Measurements from ENCODE around the gene ATAD3B.

The ATAD3B gene

DNA sequence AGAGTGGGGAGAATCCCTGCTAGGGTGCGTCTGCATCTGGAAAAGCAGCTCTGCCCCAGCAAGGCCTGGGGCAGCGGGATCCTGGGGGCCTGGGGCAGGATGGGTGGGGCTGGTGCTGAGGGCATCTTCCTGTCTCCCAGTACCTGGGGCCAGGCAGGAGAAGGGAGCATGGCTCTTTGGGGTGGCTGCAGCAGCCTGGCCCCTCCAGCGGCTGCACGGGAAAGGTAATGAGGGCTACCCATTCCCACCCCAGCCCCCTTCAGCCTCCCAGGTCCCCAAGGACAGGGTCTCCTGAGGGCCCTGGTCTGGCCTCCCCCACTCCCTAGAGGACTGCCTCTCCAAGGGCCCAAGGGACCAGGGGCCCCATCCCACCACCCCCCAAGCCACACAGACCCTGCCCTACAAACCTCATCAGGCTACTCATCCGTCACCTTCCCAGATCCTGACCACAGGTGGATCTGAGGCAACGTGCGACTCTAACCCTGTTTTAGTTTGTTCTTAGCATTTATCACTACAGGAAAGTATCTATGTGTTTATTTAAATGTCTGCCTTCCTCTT is 49.6 kb upstream of the ATAD3B start:
- Histone ChIP-seq H3K36me3 (ENCODE audit: control insufficient read depth in 2 of 2, insufficient read depth in 1 of 2, low read length in 2 of 2) (no peaks in the 10 kb centered on the region), H3K27ac (ENCODE audit: extremely low read depth, low read depth, low read length) (no peak overlapping the region), H3K9me3 (ENCODE audit: control insufficient read depth, insufficient read depth, low read depth, low read length) (no peaks in the 10 kb centered on the region), H3K4me1 (ENCODE audit: control insufficient read depth, insufficient read depth, low read length) (no peaks in the 10 kb centered on the region), H3K4me3 (ENCODE audit: low read depth, low read length) (no peak overlapping the region)
- ChIA-PET CTCF (interaction anchor here (0.7 kb wide), 1 partner anchor 50 kb away, joined by 3 read pairs; no protein-coding TSS in a partner anchor), POLR2A (interaction anchor here (0.6 kb wide), 1 partner anchor 22 kb away, joined by 4 read pairs; no protein-coding TSS in a partner anchor)
- TF ChIP-seq ZNF23 (tag by site-specific recombination; IDR thresholded peaks at IDR 0.05; ENCODE audit: borderline replicate concordance) (no peak), ZNF624 (tag by site-specific recombination; IDR thresholded peaks at IDR 0.05) (no peak)
- TF ChIP-seq, protein P1, sequence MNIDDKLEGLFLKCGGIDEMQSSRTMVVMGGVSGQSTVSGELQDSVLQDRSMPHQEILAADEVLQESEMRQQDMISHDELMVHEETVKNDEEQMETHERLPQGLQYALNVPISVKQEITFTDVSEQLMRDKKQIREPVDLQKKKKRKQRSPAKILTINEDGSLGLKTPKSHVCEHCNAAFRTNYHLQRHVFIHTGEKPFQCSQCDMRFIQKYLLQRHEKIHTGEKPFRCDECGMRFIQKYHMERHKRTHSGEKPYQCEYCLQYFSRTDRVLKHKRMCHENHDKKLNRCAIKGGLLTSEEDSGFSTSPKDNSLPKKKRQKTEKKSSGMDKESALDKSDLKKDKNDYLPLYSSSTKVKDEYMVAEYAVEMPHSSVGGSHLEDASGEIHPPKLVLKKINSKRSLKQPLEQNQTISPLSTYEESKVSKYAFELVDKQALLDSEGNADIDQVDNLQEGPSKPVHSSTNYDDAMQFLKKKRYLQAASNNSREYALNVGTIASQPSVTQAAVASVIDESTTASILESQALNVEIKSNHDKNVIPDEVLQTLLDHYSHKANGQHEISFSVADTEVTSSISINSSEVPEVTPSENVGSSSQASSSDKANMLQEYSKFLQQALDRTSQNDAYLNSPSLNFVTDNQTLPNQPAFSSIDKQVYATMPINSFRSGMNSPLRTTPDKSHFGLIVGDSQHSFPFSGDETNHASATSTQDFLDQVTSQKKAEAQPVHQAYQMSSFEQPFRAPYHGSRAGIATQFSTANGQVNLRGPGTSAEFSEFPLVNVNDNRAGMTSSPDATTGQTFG (tag by site-specific recombination; IDR thresholded peaks at IDR 0.05; ENCODE audit: borderline replicate concordance) = no peak

DNA sequence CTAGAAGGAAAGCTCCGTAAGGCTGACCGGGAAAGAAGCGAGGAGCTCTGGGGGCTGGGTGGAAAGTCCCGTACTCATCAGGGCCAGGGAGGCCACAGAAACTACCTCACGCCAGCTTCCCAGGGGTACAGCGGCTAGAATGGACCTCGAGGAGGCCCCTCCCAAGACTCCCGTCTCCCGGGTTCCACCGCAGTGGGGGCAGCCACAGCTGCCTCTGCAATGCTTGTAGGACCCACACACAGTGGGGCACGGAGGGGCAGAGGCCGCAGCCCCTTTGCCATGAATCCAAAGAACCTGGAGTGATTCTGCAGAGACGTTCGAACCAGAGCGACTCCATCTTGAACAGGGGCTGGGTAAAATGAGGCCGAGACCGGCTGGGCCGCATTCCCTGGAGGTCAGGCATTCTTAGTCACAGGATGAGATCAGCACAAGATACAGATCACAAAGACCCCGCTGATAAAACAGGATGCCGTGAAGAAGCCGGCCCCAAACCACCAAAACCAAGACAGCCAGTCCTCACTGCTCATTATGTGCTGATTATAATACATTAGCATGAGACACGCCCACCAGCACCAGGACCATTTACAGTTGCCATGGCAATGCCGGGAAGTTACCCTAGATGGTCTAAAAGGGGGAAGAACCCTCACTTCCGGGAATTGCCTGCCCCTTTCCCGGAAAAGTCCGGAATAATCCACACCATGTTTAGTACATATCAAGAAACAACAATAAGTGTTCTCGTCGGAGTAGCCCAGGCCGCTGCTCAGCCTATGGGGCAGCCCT is 48.9 kb upstream of the ATAD3B start:
- Histone ChIP-seq H3K4me1 (ENCODE audit: control insufficient read depth, insufficient read depth, low read length) (no peaks in the 10 kb centered on the region), H3K9me3 (ENCODE audit: control insufficient read depth, insufficient read depth, low read depth, low read length) (no peaks in the 10 kb centered on the region), H3K4me3 (ENCODE audit: low read depth, low read length) (no peak overlapping the region), H3K27ac (ENCODE audit: extremely low read depth, low read depth, low read length) (no peak overlapping the region), H3K36me3 (ENCODE audit: control insufficient read depth in 2 of 2, insufficient read depth in 1 of 2, low read length in 2 of 2) (no peaks in the 10 kb centered on the region)
- TF ChIP-seq ZNF514 (tag by site-specific recombination; IDR thresholded peaks at IDR 0.05) (no peak), KLF9 (tag by site-specific recombination; IDR thresholded peaks at IDR 0.05; ENCODE audit: low read depth) (peak; percentile 37; the same call in 1 of the 2 replicates), ZNF335 (tag by site-specific recombination; conservative IDR thresholded peaks at IDR 0.05) (0 out of 2 replicates have a peak, but pooled peaks have one; percentile 13)
- ChIA-PET POLR2A (no interaction called here), CTCF (interaction anchor here (0.7 kb wide), 1 partner anchor 50 kb away, joined by 3 read pairs; no protein-coding TSS in a partner anchor)

DNA sequence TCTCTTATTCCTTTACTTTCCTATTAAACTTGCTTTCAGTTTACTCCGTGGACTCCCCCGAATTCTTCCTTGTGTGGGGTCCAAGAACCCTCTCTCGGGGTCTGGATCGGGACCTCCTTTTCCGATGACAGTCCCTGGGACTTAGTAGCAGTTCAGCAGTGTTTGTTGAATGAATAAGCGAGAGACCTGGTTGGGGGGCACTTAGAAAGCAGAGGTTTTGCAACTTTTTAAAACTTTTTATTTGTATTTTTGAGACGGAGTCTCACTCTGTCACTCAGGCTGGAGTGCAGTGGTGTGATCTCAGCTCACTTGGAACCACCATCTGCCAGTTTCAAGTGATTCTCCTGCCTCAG is 48.3 kb upstream of the ATAD3B start:
- no peaks in the 10 kb centered on the region for H3K9me3 ChIP-seq (ENCODE audit: control insufficient read depth, insufficient read depth, low read depth, low read length)
- H3K36me3 ChIP-seq (ENCODE audit: control insufficient read depth in 2 of 2, insufficient read depth in 1 of 2, low read length in 2 of 2) = no peaks in the 10 kb centered on the region
- ChIA-PET CTCF (interaction anchor here (0.9 kb wide), 1 partner anchor 18 kb away, joined by 4 read pairs; no protein-coding TSS in a partner anchor), POLR2A (interaction anchor here (1.2 kb wide), 1 partner anchor 21 kb away, joined by 3 read pairs; no protein-coding TSS in a partner anchor)
- TF ChIP-seq ZNF114 (tag by site-specific recombination; IDR thresholded peaks at IDR 0.05) = no peak
- TF ChIP-seq, protein P2, sequence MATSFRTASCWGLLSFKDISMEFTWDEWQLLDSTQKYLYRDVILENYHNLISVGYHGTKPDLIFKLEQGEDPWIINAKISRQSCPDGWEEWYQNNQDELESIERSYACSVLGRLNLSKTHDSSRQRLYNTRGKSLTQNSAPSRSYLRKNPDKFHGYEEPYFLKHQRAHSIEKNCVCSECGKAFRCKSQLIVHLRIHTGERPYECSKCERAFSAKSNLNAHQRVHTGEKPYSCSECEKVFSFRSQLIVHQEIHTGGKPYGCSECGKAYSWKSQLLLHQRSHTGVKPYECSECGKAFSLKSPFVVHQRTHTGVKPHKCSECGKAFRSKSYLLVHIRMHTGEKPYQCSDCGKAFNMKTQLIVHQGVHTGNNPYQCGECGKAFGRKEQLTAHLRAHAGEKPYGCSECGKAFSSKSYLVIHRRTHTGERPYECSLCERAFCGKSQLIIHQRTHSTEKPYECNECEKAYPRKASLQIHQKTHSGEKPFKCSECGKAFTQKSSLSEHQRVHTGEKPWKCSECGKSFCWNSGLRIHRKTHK (tag by site-specific recombination; IDR thresholded peaks at IDR 0.05) = no peak
- TF ChIP-seq ZNF2 (tag by site-specific recombination; IDR thresholded peaks at IDR 0.05) = no peak
- no peak for TF ChIP-seq GLI2 (tag by site-specific recombination; IDR thresholded peaks at IDR 0.05; ENCODE audit: borderline replicate concordance, low read depth)
- TF ChIP-seq, protein P3, sequence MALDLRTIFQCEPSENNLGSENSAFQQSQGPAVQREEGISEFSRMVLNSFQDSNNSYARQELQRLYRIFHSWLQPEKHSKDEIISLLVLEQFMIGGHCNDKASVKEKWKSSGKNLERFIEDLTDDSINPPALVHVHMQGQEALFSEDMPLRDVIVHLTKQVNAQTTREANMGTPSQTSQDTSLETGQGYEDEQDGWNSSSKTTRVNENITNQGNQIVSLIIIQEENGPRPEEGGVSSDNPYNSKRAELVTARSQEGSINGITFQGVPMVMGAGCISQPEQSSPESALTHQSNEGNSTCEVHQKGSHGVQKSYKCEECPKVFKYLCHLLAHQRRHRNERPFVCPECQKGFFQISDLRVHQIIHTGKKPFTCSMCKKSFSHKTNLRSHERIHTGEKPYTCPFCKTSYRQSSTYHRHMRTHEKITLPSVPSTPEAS (tag by site-specific recombination; IDR thresholded peaks at IDR 0.05) = no peak
- no peak for TF ChIP-seq HOXA7 (CRISPR knock-in tag; IDR thresholded peaks at IDR 0.05; ENCODE audit: borderline replicate concordance)
- TF ChIP-seq ZNF174 (tag by site-specific recombination; IDR thresholded peaks at IDR 0.05) = no peak
- no peak for TF ChIP-seq ZNF521 (tag by site-specific recombination; IDR thresholded peaks at IDR 0.05)
- no peak for TF ChIP-seq ZNF549 (tag by site-specific recombination; IDR thresholded peaks at IDR 0.05)
- TF ChIP-seq ZBTB17 (tag by site-specific recombination; IDR thresholded peaks at IDR 0.05) = no peak
- TF ChIP-seq, protein P4, sequence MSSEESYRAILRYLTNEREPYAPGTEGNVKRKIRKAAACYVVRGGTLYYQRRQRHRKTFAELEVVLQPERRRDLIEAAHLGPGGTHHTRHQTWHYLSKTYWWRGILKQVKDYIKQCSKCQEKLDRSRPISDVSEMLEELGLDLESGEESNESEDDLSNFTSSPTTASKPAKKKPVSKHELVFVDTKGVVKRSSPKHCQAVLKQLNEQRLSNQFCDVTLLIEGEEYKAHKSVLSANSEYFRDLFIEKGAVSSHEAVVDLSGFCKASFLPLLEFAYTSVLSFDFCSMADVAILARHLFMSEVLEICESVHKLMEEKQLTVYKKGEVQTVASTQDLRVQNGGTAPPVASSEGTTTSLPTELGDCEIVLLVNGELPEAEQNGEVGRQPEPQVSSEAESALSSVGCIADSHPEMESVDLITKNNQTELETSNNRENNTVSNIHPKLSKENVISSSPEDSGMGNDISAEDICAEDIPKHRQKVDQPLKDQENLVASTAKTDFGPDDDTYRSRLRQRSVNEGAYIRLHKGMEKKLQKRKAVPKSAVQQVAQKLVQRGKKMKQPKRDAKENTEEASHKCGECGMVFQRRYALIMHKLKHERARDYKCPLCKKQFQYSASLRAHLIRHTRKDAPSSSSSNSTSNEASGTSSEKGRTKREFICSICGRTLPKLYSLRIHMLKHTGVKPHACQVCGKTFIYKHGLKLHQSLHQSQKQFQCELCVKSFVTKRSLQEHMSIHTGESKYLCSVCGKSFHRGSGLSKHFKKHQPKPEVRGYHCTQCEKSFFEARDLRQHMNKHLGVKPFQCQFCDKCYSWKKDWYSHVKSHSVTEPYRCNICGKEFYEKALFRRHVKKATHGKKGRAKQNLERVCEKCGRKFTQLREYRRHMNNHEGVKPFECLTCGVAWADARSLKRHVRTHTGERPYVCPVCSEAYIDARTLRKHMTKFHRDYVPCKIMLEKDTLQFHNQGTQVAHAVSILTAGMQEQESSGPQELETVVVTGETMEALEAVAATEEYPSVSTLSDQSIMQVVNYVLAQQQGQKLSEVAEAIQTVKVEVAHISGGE (tag by site-specific recombination; conservative IDR thresholded peaks at IDR 0.05; ENCODE audit: low read depth) = no peak
- TF ChIP-seq ZNF792 (tag by site-specific recombination; IDR thresholded peaks at IDR 0.05) = no peak
- no peak for TF ChIP-seq YY2 (tag by site-specific recombination; IDR thresholded peaks at IDR 0.05)
- no peak for TF ChIP-seq ZNF184 (tag by site-specific recombination; IDR thresholded peaks at IDR 0.05)
- no peak overlapping the region for H3K27ac ChIP-seq (ENCODE audit: extremely low read depth, low read depth, low read length)
- H3K4me1 ChIP-seq (ENCODE audit: control insufficient read depth, insufficient read depth, low read length) = no peaks in the 10 kb centered on the region
- H3K4me3 ChIP-seq (ENCODE audit: low read depth, low read length) = no peak overlapping the region

Data from HEK293 (cell line).